ENCODE data around the gene BTNL3.

GRCh38 chr5:180990086-180990881, 1.6 kb downstream of the BTNL3 start:
- TF ChIP-seq ZBTB7A (tag by site-specific recombination; IDR thresholded peaks at IDR 0.05; ENCODE audit: low read depth) (no peak), ZSCAN18 (tag by site-specific recombination; IDR thresholded peaks at IDR 0.05) (no peak), ZNF24 (tag by site-specific recombination; IDR thresholded peaks at IDR 0.05) (no peak), CTCF (tag by site-specific recombination; IDR thresholded peaks at IDR 0.05) (no peak), ZNF175 (tag by site-specific recombination; IDR thresholded peaks at IDR 0.05) (no peak), GLIS2 (tag by site-specific recombination; IDR thresholded peaks at IDR 0.05) (no peak), KLF16 (tag by site-specific recombination; IDR thresholded peaks at IDR 0.05) (no peak), ZNF76 (tag by site-specific recombination; IDR thresholded peaks at IDR 0.05; ENCODE audit: borderline replicate concordance, low read depth) (no peak), ZNF148 (tag by site-specific recombination; IDR thresholded peaks at IDR 0.05; ENCODE audit: borderline replicate concordance) (no peak), ZNF211 (tag by site-specific recombination; IDR thresholded peaks at IDR 0.05; ENCODE audit: low read depth) (no peak), ZNF639 (tag by site-specific recombination; IDR thresholded peaks at IDR 0.05) (no peak), ZNF433 (tag by site-specific recombination; IDR thresholded peaks at IDR 0.05; ENCODE audit: low read depth) (no peak), ZNF155 (tag by site-specific recombination; IDR thresholded peaks at IDR 0.05) (no peak)
